GM18499 (cell line): Measurements from ENCODE around the gene ATP6V1C2.

ENCODE experiments used
- ATAC-seq: cut with Tn5 transposase; IDR thresholded peaks from one replicate; pipeline ENCODE4 v1.9.1; 2021; ENCODE audit warnings: moderate number of reproducible peaks; ENCODE audit not compliant: insufficient read depth, unreplicated experiment

The ATP6V1C2 gene

GRCh38 chr2:10721396-10722251, at the start of gene ATP6V1C2:
Gene ATP6V1C2, plus strand, starts transcription at chr2:10721630. Its CDS starts 1,220 bp downstream, at chr2:10722850.
- ATAC-seq = no peak

GRCh38 chr2:10675131-10675530, 46.3 kb upstream of the ATP6V1C2 start:
- no peak for ATAC-seq

- no peak for ATAC-seq
These were observed 43.2 kb upstream of the ATP6V1C2 start for GRCh38 chr2:10678225-10678624.

GRCh38 chr2:10680214-10680613, 41.2 kb upstream of the ATP6V1C2 start:
- ATAC-seq = no peak

GRCh38 chr2:10680957-10681356, 40.5 kb upstream of the ATP6V1C2 start:
- no peak for ATAC-seq

- ATAC-seq = no peak
These were observed 35.2 kb upstream of the ATP6V1C2 start for GRCh38 chr2:10686176-10686730.

- no peak for ATAC-seq
These were observed 32.3 kb upstream of the ATP6V1C2 start for GRCh38 chr2:10688921-10689807.

- no peak for ATAC-seq
These were observed 29.9 kb upstream of the ATP6V1C2 start for GRCh38 chr2:10691521-10691920.

GRCh38 chr2:10700078-10700803, 21.2 kb upstream of the ATP6V1C2 start:
- ATAC-seq = no peak

GRCh38 chr2:10704034-10704594, 17.3 kb upstream of the ATP6V1C2 start:
- no peak for ATAC-seq

GRCh38 chr2:10706033-10706432, 15.4 kb upstream of the ATP6V1C2 start:
- ATAC-seq = no peak

GRCh38 chr2:10707831-10708230, 13.6 kb upstream of the ATP6V1C2 start:
- ATAC-seq = no peak

- no peak for ATAC-seq
These were observed 12.0 kb upstream of the ATP6V1C2 start for GRCh38 chr2:10709290-10709939.

- no peak for ATAC-seq
These were observed 9.1 kb upstream of the ATP6V1C2 start for GRCh38 chr2:10712185-10712809.

- ATAC-seq = no peak
These were observed 4.8 kb upstream of the ATP6V1C2 start for GRCh38 chr2:10716581-10716980.

GRCh38 chr2:10717628-10718027, 3.8 kb upstream of the ATP6V1C2 start:
- no peak for ATAC-seq

- ATAC-seq = no peak
These were observed 1.1 kb upstream of the ATP6V1C2 start for GRCh38 chr2:10720306-10720705.

- ATAC-seq = no peak
These were observed 459 bp upstream of the ATP6V1C2 start for GRCh38 chr2:10720947-10721395.

GRCh38 chr2:10722252-10722825, 909 bp downstream of the ATP6V1C2 start:
- ATAC-seq = no peak
